Breast epithelium (tissue), 4 donors: ENCODE results near the gene ITPR3. TPM values are rescaled to one million over a fixed set of nuclear protein-coding genes. Genes with fewer than 3 reads are reported as not detected.

Source experiments
- DNase-seq, 2 donors: peaks; one replicate each; pipeline ENCODE4 v3.0.0-alpha.2; 2019; ENCODE audit warnings: low spot score in 2 of 2
- H3K27ac ChIP-seq, 2 donors: fragments of 200-600 bp; sonication (generic) in 1 of 2; one replicate each; pipeline ENCODE4 v1.5.1; 2016 to 2019; ENCODE audit warnings: mild to moderate bottlenecking in 1 of 2
- H3K27me3 ChIP-seq, 2 donors: fragments of 200-600 bp; sonication (generic) in 1 of 2; one replicate each; pipeline versions ENCODE4 v1.5.1 to v1.6.0; 2017 to 2019; ENCODE audit warnings: control low read depth in 1 of 2, mild to moderate bottlenecking in 1 of 2
- H3K36me3 ChIP-seq: fragments of 200-600 bp; one replicate; pipeline ENCODE4 v1.5.1; 2019
- H3K4me1 ChIP-seq, 2 donors: fragments of 200-600 bp; sonication (generic); one replicate each; pipeline ENCODE4 v1.5.1; 2016 to 2019; ENCODE audit warnings: control low read depth in 1 of 2
- H3K4me3 ChIP-seq, 3 donors: fragments of 200-600 bp; sonication (generic); 1 replicate in 2 of 3; 2 replicates in 1 of 3; pipeline ENCODE4 v1.5.1; 2016 to 2019; ENCODE audit warnings: mild to moderate bottlenecking in 3 of 3, moderate library complexity in 2 of 3
- H3K9me3 ChIP-seq, 2 donors: fragments of 200-600 bp; sonication (generic) in 1 of 2; one replicate each; pipeline ENCODE4 v1.5.1; 2016 to 2019; ENCODE audit warnings: control low read depth in 1 of 2
- POLR2A ChIP-seq: fragments of 450-650 bp; IDR thresholded peaks from one replicate; pipeline ENCODE4 v1.6.1; 2016; ENCODE audit warnings: antibody characterized with exemption, mild to moderate bottlenecking, moderate library complexity
- POLR2AphosphoS5 ChIP-seq, 3 donors: sonication (generic); formaldehyde crosslinking; IDR thresholded peaks; one replicate each; pipeline ENCODE4 v1.6.1; 2017; ENCODE audit warnings: antibody characterized with exemption in 3 of 3
- intact Hi-C: fragments of 100-400 bp; cut with DNase I; formaldehyde crosslinking; loops from one replicate; pipeline ENCODE4 v1.15.1; 2023; ENCODE audit warnings: low total_unique reads
- total RNA-seq, 3 donors: library from RNA; depleted of rRNA; stranded (reverse); fragments of >200 nt; gene quantifications; one replicate each; pipeline ENCODE4 v1.1.0, GENCODE V29; 2016
- TF ChIP-seq, protein P1 (sequence below), 3 donors: fragments of 450-650 bp; IDR thresholded peaks; one replicate each; pipeline ENCODE4 v1.5.1; 2016 to 2017; ENCODE audit warnings: antibody characterized with exemption in 3 of 3, mild to moderate bottlenecking in 3 of 3, moderate library complexity in 3 of 3

ITPR3 gene
- total RNA-seq, 3 donors from 2014 or later: 18.4 to 40.0 (median 27.7) TPM

DNA sequence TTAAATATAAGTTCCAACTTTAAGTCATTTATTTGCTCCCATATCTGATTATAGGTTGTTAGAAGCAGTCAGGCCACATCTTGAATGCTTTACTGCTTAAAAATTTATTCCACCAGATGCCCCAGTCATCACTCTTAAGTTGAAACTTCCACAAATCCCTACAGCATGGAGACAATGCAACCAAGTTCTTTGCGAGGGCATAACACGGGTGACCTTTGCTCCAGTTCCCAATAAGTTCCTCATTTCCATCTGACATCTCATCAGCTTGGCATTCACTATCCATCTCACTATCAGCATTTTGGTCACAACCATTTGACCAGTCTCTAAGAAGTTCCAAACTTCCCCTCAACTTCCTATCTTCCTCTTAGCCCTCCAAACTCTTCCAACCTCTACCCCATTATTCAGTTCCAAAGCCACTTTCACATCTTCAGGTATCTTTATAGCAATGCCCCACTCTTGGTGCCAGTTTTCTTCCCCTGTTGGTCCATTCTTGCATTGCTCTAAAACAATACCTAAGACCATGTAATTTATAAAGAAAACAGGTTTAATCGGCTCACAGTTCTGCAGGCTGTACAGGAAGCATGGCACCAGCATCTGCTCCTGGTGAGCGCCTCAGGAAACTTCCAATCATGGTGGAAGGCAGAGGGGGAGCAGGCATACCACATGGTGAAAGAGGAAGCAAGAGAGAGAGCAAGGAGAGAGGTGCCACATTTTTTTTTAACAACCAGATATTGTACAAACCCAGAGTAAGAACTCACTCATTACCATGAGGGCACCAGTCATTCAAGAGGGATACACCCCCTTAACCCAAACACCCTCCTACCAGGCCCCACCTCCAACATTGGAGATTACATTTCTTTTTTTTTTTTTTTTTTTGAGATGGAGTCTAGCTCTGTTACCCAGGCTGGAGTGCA, 15.9 kb upstream of the ITPR3 start:
- Histone ChIP-seq H3K4me1 (no peaks in the 10 kb centered on the region), H3K36me3 (no peaks in the 10 kb centered on the region), H3K9me3 (no peaks in the 10 kb centered on the region), H3K4me3 (no peak overlapping the region), H3K27me3 (no peaks in the 10 kb centered on the region), H3K27ac (no peak overlapping the region)
- DNase-seq: no peak
- intact Hi-C loops: loop anchor here (5.0 kb wide), 1 partner anchor 92 kb away; no protein-coding TSS in a partner anchor
- TF ChIP-seq POLR2AphosphoS5 (IDR thresholded peaks at IDR 0.05) (no peak), POLR2A (no peak)
- TF ChIP-seq, protein P1, sequence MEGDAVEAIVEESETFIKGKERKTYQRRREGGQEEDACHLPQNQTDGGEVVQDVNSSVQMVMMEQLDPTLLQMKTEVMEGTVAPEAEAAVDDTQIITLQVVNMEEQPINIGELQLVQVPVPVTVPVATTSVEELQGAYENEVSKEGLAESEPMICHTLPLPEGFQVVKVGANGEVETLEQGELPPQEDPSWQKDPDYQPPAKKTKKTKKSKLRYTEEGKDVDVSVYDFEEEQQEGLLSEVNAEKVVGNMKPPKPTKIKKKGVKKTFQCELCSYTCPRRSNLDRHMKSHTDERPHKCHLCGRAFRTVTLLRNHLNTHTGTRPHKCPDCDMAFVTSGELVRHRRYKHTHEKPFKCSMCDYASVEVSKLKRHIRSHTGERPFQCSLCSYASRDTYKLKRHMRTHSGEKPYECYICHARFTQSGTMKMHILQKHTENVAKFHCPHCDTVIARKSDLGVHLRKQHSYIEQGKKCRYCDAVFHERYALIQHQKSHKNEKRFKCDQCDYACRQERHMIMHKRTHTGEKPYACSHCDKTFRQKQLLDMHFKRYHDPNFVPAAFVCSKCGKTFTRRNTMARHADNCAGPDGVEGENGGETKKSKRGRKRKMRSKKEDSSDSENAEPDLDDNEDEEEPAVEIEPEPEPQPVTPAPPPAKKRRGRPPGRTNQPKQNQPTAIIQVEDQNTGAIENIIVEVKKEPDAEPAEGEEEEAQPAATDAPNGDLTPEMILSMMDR (IDR thresholded peaks at IDR 0.05): no peak

DNA sequence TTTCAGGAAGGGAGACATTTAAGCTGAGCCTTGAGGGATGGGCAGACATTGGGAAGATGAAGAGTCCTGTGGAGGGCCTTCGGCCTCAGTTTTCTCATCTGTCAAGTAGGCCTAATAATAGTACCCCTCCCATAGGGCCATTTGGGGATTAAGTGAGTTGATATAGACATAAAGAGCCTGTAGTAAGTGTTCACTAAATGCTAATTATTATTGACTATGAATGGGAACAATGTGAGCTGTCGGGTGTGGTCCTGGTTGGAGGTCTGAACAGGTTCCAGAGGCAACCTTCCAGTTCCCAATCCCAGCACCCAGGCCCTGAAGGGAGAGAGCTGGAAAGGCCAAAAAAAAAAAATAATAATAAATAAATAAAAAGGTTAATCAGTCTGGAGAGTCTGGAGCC, 14.5 kb upstream of the ITPR3 start:
- intact Hi-C loops: no loop called here
- no peaks in the 10 kb centered on the region for H3K27me3 ChIP-seq
- TF ChIP-seq, protein P1 (IDR thresholded peaks at IDR 0.05): no peak
- TF ChIP-seq POLR2AphosphoS5 (IDR thresholded peaks at IDR 0.05): no peak
- no peak for TF ChIP-seq POLR2A

DNA sequence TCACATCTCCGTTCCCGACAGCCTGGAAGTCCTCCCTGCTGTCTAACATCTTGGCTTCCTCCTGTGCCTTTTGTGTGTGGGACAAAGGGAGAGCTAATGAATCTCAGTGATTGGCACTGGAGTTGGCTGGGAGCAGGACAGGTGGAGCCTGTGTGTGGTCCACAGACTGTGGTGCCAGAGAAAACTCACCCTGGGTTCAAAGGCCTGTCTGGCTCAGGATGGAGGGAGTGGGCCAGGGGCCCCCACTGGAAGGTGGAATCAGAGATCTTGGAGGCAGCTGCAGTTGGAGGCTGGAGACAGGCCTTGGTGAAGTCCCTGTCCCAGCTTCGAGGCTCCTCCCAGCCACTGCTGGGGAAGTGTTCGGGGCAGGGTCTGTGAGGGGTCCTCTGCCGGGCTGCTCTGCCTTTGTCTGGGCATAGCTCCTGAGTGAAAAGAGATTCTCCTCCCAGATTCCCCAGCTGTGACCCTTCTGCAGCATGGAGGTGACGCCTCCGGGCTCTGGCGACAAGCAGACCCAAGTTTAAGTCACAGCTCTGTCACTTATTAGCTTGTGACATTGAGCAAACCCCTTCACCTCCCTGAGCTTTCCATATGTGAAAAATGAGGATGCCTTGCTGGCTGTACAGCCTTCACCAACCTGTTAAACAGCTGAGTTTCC, 13.9 kb upstream of the ITPR3 start:
- Histone ChIP-seq H3K27me3 (no peaks in the 10 kb centered on the region), H3K27ac (no peak overlapping the region), H3K4me1 (no peaks in the 10 kb centered on the region), H3K9me3 (no peaks in the 10 kb centered on the region), H3K36me3 (no peaks in the 10 kb centered on the region), H3K4me3 (no peak overlapping the region)
- TF ChIP-seq, protein P1 (IDR thresholded peaks at IDR 0.05): no peak
- no peak for TF ChIP-seq POLR2A
- TF ChIP-seq POLR2AphosphoS5 (IDR thresholded peaks at IDR 0.05): no peak
- DNase-seq: no peak
- intact Hi-C loops: no loop called here

More for the DNA sequence above, 14.5 kb upstream of the ITPR3 start:
- Histone ChIP-seq H3K27ac (no peak overlapping the region), H3K4me1 (no peaks in the 10 kb centered on the region), H3K4me3 (no peak overlapping the region), H3K36me3 (no peaks in the 10 kb centered on the region), H3K9me3 (no peaks in the 10 kb centered on the region)
- DNase-seq: no peak

DNA sequence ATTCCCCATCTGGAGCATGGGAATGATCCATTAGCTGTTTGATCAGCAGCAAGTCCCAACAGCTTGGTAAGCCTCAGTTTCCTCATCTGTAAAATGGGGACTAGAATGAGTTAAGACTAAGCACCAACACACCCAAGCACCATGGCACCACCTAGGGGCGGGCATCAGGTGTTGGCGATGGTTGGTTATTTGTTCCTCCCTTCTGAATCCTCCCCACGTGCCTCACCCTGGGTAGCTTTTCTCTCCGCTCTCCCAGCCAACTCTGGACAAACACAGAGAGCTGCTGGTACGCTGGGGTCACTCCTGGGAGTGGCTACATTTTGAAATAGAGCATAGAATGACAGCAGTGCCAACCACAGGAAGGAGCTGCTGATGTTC, 13.3 kb upstream of the ITPR3 start:
- Histone ChIP-seq H3K4me1 (no peaks in the 10 kb centered on the region), H3K36me3 (no peaks in the 10 kb centered on the region), H3K27ac (no peak overlapping the region), H3K4me3 (no peak overlapping the region), H3K9me3 (no peaks in the 10 kb centered on the region), H3K27me3 (no peaks in the 10 kb centered on the region)
- no peak for DNase-seq
- intact Hi-C loops: no loop called here
- TF ChIP-seq, protein P1 (IDR thresholded peaks at IDR 0.05): no peak
- TF ChIP-seq POLR2A (no peak), POLR2AphosphoS5 (IDR thresholded peaks at IDR 0.05) (no peak)

GRCh38 chr6:33609019-33609418, 12.1 kb upstream of the ITPR3 start:
- H3K27me3 ChIP-seq: no peaks in the 10 kb centered on the region
- no peak for TF ChIP-seq POLR2AphosphoS5 (IDR thresholded peaks at IDR 0.05)
- TF ChIP-seq POLR2A: no peak
- TF ChIP-seq, protein P1 (IDR thresholded peaks at IDR 0.05): no peak
- intact Hi-C loops: no loop called here
- no peak overlapping the region for H3K27ac ChIP-seq
- no peak overlapping the region for H3K4me3 ChIP-seq
- no peaks in the 10 kb centered on the region for H3K4me1 ChIP-seq
- H3K36me3 ChIP-seq: no peaks in the 10 kb centered on the region
- DNase-seq: no peak
- H3K9me3 ChIP-seq: no peaks in the 10 kb centered on the region
